Muscle of leg (tissue), 11 donors: ENCODE data around the gene RNF123. TPM values are rescaled to one million over a fixed set of nuclear protein-coding genes. Genes with fewer than 3 reads are reported as not detected.

Experiments
- DNase-seq: peaks from one replicate; pipeline ENCODE4 v3.0.0; 2013
- H3K27ac ChIP-seq: one replicate; pipeline ENCODE4 v1.5.1; 2013; ENCODE audit warnings: mild to moderate bottlenecking, low read length, control low read depth
- H3K27me3 ChIP-seq: one replicate; pipeline ENCODE4 v1.6.1; 2013; ENCODE audit warnings: low read length; ENCODE audit not compliant: control insufficient read depth, insufficient read depth
- H3K36me3 ChIP-seq: one replicate; pipeline ENCODE4 v1.6.1; 2013; ENCODE audit warnings: low read length; ENCODE audit not compliant: control insufficient read depth, insufficient read depth
- H3K4me1 ChIP-seq: one replicate; pipeline ENCODE4 v1.6.1; 2013; ENCODE audit warnings: low read length; ENCODE audit not compliant: control insufficient read depth, insufficient read depth
- H3K4me3 ChIP-seq: one replicate; pipeline ENCODE4 v1.5.1; 2013; ENCODE audit warnings: low read length, control low read depth
- H3K9me3 ChIP-seq: replicated peaks from 2 replicates; pipeline ENCODE4 v1.6.1; 2013; ENCODE audit warnings: low read depth, low read length; ENCODE audit not compliant: control insufficient read depth
- WGBS: methylation state at CpG from one replicate; pipeline ENCODE4 v1.1.5; 2013; ENCODE audit warnings: missing lambda C conversion rate; ENCODE audit not compliant: insufficient coverage; 5-methylcytosine and 5-hydroxymethylcytosine counted together
- polyA plus RNA-seq, 8 donors: library from polyadenylated mRNA; unstranded; fragments of 120-200 nt; gene quantifications; one replicate each; pipeline versions ENCODE4 v1.2.1 to v1.2.3, GENCODE V29; 2013; ENCODE audit warnings: inconsistent platforms in 1 of 8, low replicate concordance in 1 of 8; ENCODE audit not compliant: insufficient read length in 8 of 8, insufficient read depth in 1 of 8
- total RNA-seq: library from RNA; stranded (reverse); fragments of 120-200 nt; gene quantifications from one replicate; pipeline ENCODE4 v1.2.4, GENCODE V29; 2013

Gene RNF123
- total and polyA plus RNA-seq, 9 donors, result 20.4 to 46.5 (median 36.9) TPM

DNA sequence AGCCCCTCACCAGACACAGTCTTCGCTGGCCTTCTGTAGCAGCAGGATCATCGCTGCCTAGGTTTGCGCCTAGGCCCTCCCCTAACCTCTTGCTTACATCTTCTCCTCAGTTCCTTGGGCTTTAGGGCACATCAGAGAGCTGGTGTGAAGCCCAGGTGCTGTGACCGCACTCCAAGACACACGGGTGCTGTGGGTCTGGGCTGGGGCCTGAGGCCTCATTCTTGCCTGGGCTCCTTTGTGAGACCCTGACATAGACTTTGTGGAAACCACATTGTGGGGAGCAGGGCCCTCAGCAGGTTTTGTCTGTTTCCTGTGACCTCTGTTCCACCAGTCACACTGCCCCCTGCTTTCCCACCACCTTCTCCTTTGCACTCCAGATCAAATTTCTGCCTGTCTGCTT is 22.1 kb downstream of the RNF123 start:
- 84% methylated on average over 5 of the region's 5 CpGs for WGBS
- Histone ChIP-seq H3K36me3 (peaks cover 26% of the 10 kb centered on the region), H3K27me3 (no peaks in the 10 kb centered on the region), H3K4me1 (no peaks in the 10 kb centered on the region), H3K27ac (no peak overlapping the region), H3K4me3 (no peak overlapping the region), H3K9me3 (no peaks in the 10 kb centered on the region)
- DNase-seq, result no peak

DNA sequence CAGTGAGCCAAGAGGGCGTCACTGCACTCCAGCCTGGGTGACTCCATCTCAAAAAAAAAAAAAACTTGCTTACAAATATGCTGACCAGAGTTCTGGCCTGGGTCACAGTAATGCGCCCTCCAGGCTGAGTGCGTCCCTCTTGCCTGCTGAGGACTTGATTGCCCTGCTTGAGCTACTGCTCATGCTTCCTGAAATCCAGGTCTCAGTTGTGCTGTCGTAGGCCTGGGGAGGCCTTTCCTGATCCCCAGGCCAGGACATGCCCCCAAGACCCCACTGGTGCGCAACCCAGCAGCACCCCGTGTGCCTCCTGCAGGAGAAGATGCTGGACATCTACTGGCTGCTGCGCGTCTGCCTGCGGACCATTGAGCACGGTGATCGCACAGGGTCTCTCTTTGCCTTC is 22.8 kb downstream of the RNF123 start:
- H3K36me3 ChIP-seq, result peaks cover 31% of the 10 kb centered on the region
- 90% methylated on average over 11 of the region's 11 CpGs for WGBS
- no peaks in the 10 kb centered on the region for H3K27me3 ChIP-seq
- no peak for DNase-seq
- H3K9me3 ChIP-seq, result no peaks in the 10 kb centered on the region
- no peak overlapping the region for H3K27ac ChIP-seq
- peaks cover 5% of the 10 kb centered on the region for H3K4me1 ChIP-seq
- no peak overlapping the region for H3K4me3 ChIP-seq

- Histone ChIP-seq H3K36me3 (peaks cover 29% of the 10 kb centered on the region), H3K9me3 (no peaks in the 10 kb centered on the region), H3K4me3 (no peak overlapping the region), H3K4me1 (peaks cover 11% of the 10 kb centered on the region), H3K27me3 (no peaks in the 10 kb centered on the region), H3K27ac (no peak overlapping the region)
- 70% methylated on average over 7 of the region's 7 CpGs for WGBS
- DNase-seq, result no peak
Observed at GRCh38 chr3:49712631-49713317, 23.4 kb downstream of the RNF123 start.

- peaks cover 29% of the 10 kb centered on the region for H3K36me3 ChIP-seq
- peaks cover 4% of the 10 kb centered on the region for H3K27me3 ChIP-seq
- no peak overlapping the region for H3K4me3 ChIP-seq
- no peaks in the 10 kb centered on the region for H3K9me3 ChIP-seq
- WGBS, result 88% methylated on average over 15 of the region's 25 CpGs
- peaks cover 19% of the 10 kb centered on the region for H3K4me1 ChIP-seq
- no peak for DNase-seq
- no peak overlapping the region for H3K27ac ChIP-seq
Observed at GRCh38 chr3:49713336-49714105, 24.2 kb downstream of the RNF123 start.

DNA sequence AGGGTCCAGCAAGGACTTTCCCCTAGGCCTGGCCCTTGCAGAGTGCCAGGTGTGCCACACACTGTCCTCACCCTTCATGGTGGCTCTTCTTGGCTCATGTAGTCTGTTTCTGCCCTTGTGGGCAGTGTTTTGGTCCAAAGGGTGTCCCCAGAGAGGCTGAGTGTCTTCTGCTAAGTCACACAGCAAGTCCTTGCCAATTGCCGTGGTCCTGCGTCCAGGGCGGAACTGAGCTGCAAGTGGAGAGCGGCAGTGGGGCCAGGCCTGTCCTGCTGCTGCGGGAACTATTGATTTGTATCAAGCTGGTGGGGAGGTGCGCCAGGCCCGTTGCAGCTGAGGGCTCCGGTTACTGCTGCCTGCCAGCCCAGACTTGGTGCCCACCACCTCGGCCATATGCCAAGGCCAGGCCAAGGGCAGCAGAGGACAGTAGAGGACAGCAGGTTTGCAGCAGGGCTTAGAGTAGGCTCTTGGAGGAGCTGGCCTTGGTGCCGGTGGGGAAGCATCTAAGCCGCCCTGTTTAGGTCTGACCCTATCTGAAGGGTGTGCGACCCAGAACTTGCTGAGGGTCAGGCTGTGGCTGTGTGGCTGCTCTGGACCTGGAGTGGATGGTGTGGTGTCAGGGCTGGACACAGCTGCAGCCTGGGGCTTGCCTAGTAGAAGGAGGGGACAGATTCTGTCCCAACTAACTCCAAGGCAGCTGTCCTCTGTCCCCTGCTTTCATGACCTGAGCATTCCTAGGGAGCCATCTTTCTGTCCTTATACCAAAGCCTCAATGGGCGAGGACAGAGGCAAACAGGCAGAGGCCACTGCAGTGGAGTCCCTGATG is 25.6 kb downstream of the RNF123 start:
- Histone ChIP-seq H3K27me3 (peaks cover 6% of the 10 kb centered on the region), H3K4me1 (peaks cover 31% of the 10 kb centered on the region), H3K9me3 (no peaks in the 10 kb centered on the region), H3K4me3 (no peak overlapping the region), H3K36me3 (peaks cover 29% of the 10 kb centered on the region), H3K27ac (no peak overlapping the region)
- DNase-seq, result no peak
- WGBS, result 91% methylated on average over 13 of the region's 13 CpGs

GRCh38 chr3:49715611-49716121 is 26.3 kb downstream of the RNF123 start:
- Histone ChIP-seq H3K4me1 (peaks cover 33% of the 10 kb centered on the region), H3K36me3 (peaks cover 33% of the 10 kb centered on the region), H3K4me3 (no peak overlapping the region), H3K9me3 (no peaks in the 10 kb centered on the region), H3K27ac (no peak overlapping the region), H3K27me3 (peaks cover 6% of the 10 kb centered on the region)
- 89% methylated on average over 13 of the region's 13 CpGs for WGBS
- no peak for DNase-seq

DNA sequence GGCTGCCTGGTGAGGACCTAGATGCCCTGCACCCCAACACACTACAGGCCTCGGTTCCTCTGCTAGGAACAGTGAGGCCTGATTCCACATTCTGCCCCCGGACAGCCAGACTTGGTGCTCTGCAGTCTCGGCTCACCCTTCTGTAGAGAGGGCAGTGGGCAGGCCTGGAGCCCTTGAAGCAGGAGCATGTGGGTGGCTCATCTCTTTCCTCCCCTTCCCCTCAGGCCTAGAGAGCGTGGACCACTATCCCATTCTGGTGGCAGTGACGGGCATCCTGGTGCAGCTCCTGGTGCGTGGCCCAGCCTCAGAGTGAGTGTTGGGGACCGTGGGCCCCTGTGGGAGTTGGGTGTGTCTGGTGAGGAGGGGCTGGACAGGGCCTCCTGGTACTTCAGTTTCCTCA is 26.8 kb downstream of the RNF123 start:
- no peak for DNase-seq
- Histone ChIP-seq H3K4me1 (peaks cover 33% of the 10 kb centered on the region), H3K27me3 (peaks cover 6% of the 10 kb centered on the region), H3K36me3 (peaks cover 38% of the 10 kb centered on the region), H3K9me3 (no peaks in the 10 kb centered on the region), H3K4me3 (no peak overlapping the region), H3K27ac (no peak overlapping the region)
- 96% methylated on average over 5 of the region's 7 CpGs for WGBS

DNA sequence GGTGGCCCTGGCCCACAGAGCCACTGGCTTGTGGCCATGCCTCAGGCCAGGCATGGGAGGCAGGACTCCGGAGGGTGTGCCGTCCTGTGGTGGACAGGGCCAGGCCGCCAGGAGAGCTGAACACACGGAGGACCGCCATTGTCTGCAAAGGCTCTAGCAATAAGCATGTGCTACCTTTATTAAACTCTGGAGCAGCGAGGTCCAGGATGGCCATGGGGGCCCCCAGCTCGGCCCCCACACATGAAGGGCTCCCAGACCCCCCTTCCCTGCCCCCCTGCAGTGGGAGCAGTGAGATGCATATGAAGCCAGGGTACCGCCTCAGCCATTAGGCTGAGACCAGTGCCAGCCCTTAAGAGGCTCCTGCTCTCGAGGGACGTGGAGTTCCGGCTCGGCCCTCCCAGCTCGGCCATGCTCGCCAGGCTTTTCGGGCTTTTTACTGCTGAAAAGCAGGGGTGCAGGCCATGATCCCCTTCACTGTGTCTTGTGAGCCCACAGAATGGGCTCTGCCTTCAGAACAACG is 27.4 kb downstream of the RNF123 start:
- no peak for DNase-seq
- Histone ChIP-seq H3K4me3 (no peak overlapping the region), H3K4me1 (peaks cover 33% of the 10 kb centered on the region), H3K27ac (no peak overlapping the region), H3K9me3 (no peaks in the 10 kb centered on the region), H3K27me3 (peaks cover 6% of the 10 kb centered on the region), H3K36me3 (peaks cover 44% of the 10 kb centered on the region)
- 82% methylated on average over 15 of the region's 16 CpGs for WGBS

DNA sequence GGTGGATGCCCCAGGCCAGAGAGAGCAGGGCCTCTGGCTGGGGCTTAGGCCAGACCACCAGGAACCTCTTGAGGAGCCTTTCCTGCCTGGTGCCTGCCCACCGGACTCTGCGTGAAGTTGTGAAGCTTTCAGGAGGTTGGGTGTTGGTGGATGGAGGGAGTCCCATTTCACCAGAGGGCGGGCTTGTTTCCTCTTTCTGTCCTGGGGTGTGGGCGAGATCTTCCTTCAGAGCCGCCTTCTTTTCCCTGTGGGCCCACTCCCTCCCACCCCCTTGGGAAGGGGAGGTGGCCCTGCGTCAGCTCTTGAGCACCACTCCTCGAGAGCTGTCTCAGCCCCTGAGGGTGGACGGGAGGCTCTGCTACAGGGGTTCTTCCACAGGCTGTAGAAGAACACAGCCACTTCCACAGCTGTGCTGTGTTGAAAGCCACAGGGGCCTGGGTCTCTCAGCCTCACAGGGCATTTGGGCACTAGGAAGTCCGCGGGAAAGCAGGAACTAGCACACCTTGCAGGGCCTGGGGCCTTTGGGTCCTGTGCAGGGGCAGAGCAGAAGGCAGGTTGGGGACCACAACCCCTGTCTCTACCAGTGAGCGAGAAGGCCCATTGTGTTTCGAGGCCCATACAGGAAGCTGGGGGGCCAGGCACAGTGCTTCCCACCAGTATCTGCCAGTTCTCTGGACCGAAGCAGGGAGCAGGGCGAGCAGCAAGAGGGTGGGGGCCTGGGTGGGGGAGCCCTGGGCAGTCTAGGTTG is 28.0 kb downstream of the RNF123 start:
- no peak for DNase-seq
- peak overlapping the region; percentile 29 for H3K27ac ChIP-seq
- H3K27me3 ChIP-seq, result peaks cover 6% of the 10 kb centered on the region
- H3K9me3 ChIP-seq, result no peaks in the 10 kb centered on the region
- H3K4me3 ChIP-seq, result no peak overlapping the region
- WGBS, result 73% methylated on average over 4 of the region's 14 CpGs
- peaks cover 50% of the 10 kb centered on the region for H3K36me3 ChIP-seq
- peaks cover 34% of the 10 kb centered on the region for H3K4me1 ChIP-seq
